Measurements from ENCODE around the gene CNTNAP3B.
"Not testable (repeated sequence)": the region's sequence is repeated elsewhere in the genome, so short reads cannot be mapped to it uniquely, and the experiment has no call there.

DNA sequence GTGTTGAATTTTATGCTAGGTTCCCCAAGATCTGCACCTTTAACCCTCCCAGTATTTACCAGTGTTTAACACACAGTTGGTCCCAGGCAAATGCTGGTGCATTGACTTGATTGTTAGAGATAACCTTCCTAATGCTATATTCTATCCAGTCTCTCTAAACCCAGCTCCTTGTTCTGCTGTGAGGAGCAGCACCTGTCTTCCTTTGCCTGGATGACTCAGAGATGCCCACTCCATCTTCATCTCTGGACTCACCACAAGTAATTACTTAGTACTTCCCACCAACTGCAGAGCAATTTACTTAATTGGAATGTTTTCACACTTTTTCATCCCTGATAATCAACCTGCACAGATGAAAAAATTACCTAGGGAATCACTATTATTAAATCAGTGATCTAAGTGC is 108.6 kb downstream of the CNTNAP3B start:
- TF ChIP-seq, protein P1, sequence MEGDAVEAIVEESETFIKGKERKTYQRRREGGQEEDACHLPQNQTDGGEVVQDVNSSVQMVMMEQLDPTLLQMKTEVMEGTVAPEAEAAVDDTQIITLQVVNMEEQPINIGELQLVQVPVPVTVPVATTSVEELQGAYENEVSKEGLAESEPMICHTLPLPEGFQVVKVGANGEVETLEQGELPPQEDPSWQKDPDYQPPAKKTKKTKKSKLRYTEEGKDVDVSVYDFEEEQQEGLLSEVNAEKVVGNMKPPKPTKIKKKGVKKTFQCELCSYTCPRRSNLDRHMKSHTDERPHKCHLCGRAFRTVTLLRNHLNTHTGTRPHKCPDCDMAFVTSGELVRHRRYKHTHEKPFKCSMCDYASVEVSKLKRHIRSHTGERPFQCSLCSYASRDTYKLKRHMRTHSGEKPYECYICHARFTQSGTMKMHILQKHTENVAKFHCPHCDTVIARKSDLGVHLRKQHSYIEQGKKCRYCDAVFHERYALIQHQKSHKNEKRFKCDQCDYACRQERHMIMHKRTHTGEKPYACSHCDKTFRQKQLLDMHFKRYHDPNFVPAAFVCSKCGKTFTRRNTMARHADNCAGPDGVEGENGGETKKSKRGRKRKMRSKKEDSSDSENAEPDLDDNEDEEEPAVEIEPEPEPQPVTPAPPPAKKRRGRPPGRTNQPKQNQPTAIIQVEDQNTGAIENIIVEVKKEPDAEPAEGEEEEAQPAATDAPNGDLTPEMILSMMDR (IDR thresholded peaks at IDR 0.05), result not testable (repeated sequence)
- TF ChIP-seq ZFX (IDR thresholded peaks at IDR 0.05; ENCODE audit: borderline replicate concordance), result not testable (repeated sequence)
